Measurements from ENCODE around the gene TBL1Y. TPM values are rescaled to one million over a fixed set of nuclear protein-coding genes. Genes with fewer than 3 reads are reported as not detected.

The TBL1Y gene
- total RNA-seq, 1 experiment from 2014 or later = not detected

DNA sequence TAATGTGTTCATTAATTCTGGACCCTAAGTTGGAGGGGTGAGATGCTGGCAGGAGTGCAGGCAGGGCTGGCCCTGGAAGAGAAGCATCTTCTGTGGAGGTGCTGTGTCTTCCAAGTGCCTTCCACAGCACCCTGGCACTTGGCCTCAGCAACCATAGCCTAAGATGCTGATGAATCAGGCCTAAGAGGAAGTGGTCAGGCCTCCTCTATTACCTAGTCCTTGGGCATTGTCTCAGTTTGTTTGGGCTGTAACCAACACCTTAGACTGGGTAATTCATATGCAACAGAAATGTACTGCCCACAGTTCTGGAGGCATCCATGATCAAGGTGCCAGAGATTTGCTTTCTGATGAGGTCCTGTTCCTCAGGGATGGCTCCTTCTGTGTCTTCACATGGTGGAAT lies 128.5 kb downstream of the TBL1Y start:
- no peaks in the 10 kb centered on the region for H3K36me3 ChIP-seq (ENCODE audit: control insufficient read depth in 1 of 2, insufficient read depth in 2 of 2, low read length in 2 of 2)
- H3K79me2 ChIP-seq (ENCODE audit: insufficient read depth, low read length) = no peaks in the 10 kb centered on the region
- POLR2A ChIA-PET = no interaction called here
- H3K9ac ChIP-seq (ENCODE audit: low read length) = no peak overlapping the region
- no peak overlapping the region for H2AFZ ChIP-seq (ENCODE audit: low read depth, low read length, poor library complexity, severe bottlenecking)
- CTCF ChIA-PET = no interaction called here
- no peak overlapping the region for H3K4me3 ChIP-seq (replicated peaks in 1 of 2; ENCODE audit: low read depth in 1 of 2, low read length in 2 of 2)
- H3K27ac ChIP-seq (ENCODE audit: low read depth, low read length) = no peak overlapping the region
- BruUV-seq (replicated peaks) = no TSS peak
- H4K20me1 ChIP-seq (ENCODE audit: insufficient read depth) = no peaks in the 10 kb centered on the region
- RAD21 ChIA-PET (ENCODE audit: low non-redundant PET in 1 of 2, low total read pairs in 2 of 2, uncharacterized antibody in 2 of 2, unreplicated experiment in 2 of 2) = no interaction called here
- no peak overlapping the region for H3K4me2 ChIP-seq (ENCODE audit: low read length)
- H3K9me2 ChIP-seq (ENCODE audit: insufficient read depth) = no peaks in the 10 kb centered on the region
- no peak for ATAC-seq
- intact Hi-C loops (cut with micrococcal nuclease) = no loop called here
- H3K4me1 ChIP-seq (ENCODE audit: control insufficient read depth in 1 of 2, insufficient read depth in 2 of 2, low read length in 2 of 2) = no peaks in the 10 kb centered on the region
- TF ChIP-seq, protein P1, sequence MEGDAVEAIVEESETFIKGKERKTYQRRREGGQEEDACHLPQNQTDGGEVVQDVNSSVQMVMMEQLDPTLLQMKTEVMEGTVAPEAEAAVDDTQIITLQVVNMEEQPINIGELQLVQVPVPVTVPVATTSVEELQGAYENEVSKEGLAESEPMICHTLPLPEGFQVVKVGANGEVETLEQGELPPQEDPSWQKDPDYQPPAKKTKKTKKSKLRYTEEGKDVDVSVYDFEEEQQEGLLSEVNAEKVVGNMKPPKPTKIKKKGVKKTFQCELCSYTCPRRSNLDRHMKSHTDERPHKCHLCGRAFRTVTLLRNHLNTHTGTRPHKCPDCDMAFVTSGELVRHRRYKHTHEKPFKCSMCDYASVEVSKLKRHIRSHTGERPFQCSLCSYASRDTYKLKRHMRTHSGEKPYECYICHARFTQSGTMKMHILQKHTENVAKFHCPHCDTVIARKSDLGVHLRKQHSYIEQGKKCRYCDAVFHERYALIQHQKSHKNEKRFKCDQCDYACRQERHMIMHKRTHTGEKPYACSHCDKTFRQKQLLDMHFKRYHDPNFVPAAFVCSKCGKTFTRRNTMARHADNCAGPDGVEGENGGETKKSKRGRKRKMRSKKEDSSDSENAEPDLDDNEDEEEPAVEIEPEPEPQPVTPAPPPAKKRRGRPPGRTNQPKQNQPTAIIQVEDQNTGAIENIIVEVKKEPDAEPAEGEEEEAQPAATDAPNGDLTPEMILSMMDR (IDR thresholded peaks at IDR 0.05 in 2 of 3, conservative IDR thresholded peaks at IDR 0.05 in 1 of 3; ENCODE audit: borderline replicate concordance in 1 of 3, insufficient read depth in 1 of 3, low read depth in 2 of 3, low read length in 2 of 3) = no peak
- TF ChIP-seq TCF7L2 (IDR thresholded peaks at IDR 0.05; ENCODE audit: borderline replicate concordance, extremely low read depth, insufficient read depth, insufficient read length) = no peak
- TF ChIP-seq, protein P2, sequence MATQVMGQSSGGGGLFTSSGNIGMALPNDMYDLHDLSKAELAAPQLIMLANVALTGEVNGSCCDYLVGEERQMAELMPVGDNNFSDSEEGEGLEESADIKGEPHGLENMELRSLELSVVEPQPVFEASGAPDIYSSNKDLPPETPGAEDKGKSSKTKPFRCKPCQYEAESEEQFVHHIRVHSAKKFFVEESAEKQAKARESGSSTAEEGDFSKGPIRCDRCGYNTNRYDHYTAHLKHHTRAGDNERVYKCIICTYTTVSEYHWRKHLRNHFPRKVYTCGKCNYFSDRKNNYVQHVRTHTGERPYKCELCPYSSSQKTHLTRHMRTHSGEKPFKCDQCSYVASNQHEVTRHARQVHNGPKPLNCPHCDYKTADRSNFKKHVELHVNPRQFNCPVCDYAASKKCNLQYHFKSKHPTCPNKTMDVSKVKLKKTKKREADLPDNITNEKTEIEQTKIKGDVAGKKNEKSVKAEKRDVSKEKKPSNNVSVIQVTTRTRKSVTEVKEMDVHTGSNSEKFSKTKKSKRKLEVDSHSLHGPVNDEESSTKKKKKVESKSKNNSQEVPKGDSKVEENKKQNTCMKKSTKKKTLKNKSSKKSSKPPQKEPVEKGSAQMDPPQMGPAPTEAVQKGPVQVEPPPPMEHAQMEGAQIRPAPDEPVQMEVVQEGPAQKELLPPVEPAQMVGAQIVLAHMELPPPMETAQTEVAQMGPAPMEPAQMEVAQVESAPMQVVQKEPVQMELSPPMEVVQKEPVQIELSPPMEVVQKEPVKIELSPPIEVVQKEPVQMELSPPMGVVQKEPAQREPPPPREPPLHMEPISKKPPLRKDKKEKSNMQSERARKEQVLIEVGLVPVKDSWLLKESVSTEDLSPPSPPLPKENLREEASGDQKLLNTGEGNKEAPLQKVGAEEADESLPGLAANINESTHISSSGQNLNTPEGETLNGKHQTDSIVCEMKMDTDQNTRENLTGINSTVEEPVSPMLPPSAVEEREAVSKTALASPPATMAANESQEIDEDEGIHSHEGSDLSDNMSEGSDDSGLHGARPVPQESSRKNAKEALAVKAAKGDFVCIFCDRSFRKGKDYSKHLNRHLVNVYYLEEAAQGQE (IDR thresholded peaks at IDR 0.05; ENCODE audit: low read depth) = no peak
- H3K27me3 ChIP-seq (ENCODE audit: insufficient read depth, low read length) = no peaks in the 10 kb centered on the region
- no peaks in the 10 kb centered on the region for H3K9me3 ChIP-seq (ENCODE audit: control insufficient read depth in 1 of 2, insufficient read depth in 1 of 2, low read depth in 1 of 2, low read length in 2 of 2)
- DNase-seq (ENCODE audit: low read depth, low spot score) = no peak
